NAMALWA (cell line): ENCODE measurements around the gene AFF4.
"Not testable (repeated sequence)": the region's sequence is repeated elsewhere in the genome, so short reads cannot be mapped to it uniquely, and the experiment has no call there.

Source experiments
- DNase-seq: peaks from one replicate; pipeline ENCODE4 v3.0.0-alpha.2; 2015; ENCODE audit warnings: low spot score

The AFF4 gene

GRCh38 chr5:132956166-132956799 lies 7.2 kb downstream of the AFF4 start:
- DNase-seq: not testable (repeated sequence)

- no peak for DNase-seq
Observed at GRCh38 chr5:132953710-132954109, 9.7 kb downstream of the AFF4 start.

GRCh38 chr5:132952829-132953228 lies 10.6 kb downstream of the AFF4 start:
- DNase-seq: no peak

GRCh38 chr5:132951897-132952296 lies 11.5 kb downstream of the AFF4 start:
- DNase-seq: no peak

GRCh38 chr5:132949136-132949535 lies 14.3 kb downstream of the AFF4 start:
- no peak for DNase-seq

GRCh38 chr5:132947671-132948070 lies 15.8 kb downstream of the AFF4 start:
- no peak for DNase-seq

GRCh38 chr5:132945315-132945714 lies 18.1 kb downstream of the AFF4 start:
- DNase-seq: not testable (repeated sequence)

GRCh38 chr5:132943362-132944022 lies 19.9 kb downstream of the AFF4 start:
- no peak for DNase-seq

GRCh38 chr5:132941331-132941730 lies 22.1 kb downstream of the AFF4 start:
- no peak for DNase-seq

- DNase-seq: no peak
Observed at GRCh38 chr5:132928062-132928407, 35.4 kb downstream of the AFF4 start.

- DNase-seq: no peak
Observed at GRCh38 chr5:132927355-132928061, 35.9 kb downstream of the AFF4 start.

- DNase-seq: no peak
Observed at GRCh38 chr5:132926437-132926836, 37.0 kb downstream of the AFF4 start.

GRCh38 chr5:132916086-132916485 lies 47.3 kb downstream of the AFF4 start:
- DNase-seq: no peak

- DNase-seq: no peak
Observed at GRCh38 chr5:132915681-132916080, 47.8 kb downstream of the AFF4 start.

- DNase-seq: no peak
Observed at GRCh38 chr5:132909702-132910101, 53.7 kb downstream of the AFF4 start.

GRCh38 chr5:132907161-132907560 lies 56.3 kb downstream of the AFF4 start:
- no peak for DNase-seq

GRCh38 chr5:132905938-132906337 lies 57.5 kb downstream of the AFF4 start:
- DNase-seq: peak; percentile 50

GRCh38 chr5:132901730-132902129 lies 61.7 kb downstream of the AFF4 start:
- DNase-seq: no peak

GRCh38 chr5:132901036-132901435 lies 62.4 kb downstream of the AFF4 start:
- no peak for DNase-seq

- DNase-seq: no peak
Observed at GRCh38 chr5:132898094-132898493, 65.3 kb downstream of the AFF4 start.

- DNase-seq: no peak
Observed at GRCh38 chr5:132896685-132897084, 66.7 kb downstream of the AFF4 start.

GRCh38 chr5:132895719-132896305 lies 67.6 kb downstream of the AFF4 start:
- no peak for DNase-seq

- DNase-seq: no peak
Observed at GRCh38 chr5:132890817-132891216, 72.6 kb downstream of the AFF4 start.
